SIG-M5 treated with dmso at 0.1 percent for 504 hours (cell line): ENCODE measurements around the gene ITIH2.
"Not testable (repeated sequence)": the region's sequence is repeated elsewhere in the genome, so short reads cannot be mapped to it uniquely, and the experiment has no call there.

Experiments
- DNase-seq: peaks from one replicate; lab custom pipeline; 2025; ENCODE audit not compliant: unreplicated experiment; lab: John Stamatoyannopoulos, UW

The ITIH2 gene

DNA sequence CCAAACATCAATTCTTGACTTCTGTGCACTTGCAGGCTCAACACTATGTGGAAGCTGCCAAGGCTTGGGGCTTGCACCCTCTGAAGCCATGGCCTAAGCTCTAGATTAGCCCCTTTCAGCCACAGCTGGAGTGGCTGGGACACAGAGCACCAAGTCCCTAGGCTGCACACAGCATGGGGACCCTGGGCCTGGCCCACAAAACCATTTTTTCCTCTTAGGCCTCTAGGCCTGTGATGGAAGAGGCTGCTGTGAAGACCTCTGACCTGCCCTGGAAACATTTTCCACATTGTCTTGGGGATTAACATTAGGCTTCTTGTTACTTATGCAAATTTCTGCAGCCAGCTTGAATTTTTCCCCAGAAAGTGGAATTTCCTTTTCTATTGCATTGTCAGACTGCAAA, 10.7 kb upstream of the ITIH2 start:
- DNase-seq: not testable (repeated sequence)

DNA sequence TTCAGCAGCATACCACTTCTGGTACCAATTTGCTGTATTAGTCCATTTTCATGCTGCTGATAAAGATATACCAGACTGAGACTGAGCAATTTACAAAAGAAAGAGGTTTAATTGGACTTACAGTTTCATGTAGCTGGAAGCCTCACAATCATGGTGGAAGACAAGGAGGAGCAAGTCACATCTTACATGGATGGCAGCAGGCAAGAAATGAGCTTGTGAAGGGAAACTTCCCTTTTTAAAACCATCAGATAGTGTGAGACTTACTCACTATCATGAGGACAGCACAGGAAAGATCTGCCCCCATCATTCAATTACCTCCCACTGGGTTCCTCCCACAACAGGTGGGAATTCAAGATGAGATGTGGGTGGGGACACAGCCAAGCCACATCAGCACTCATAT, 9.9 kb upstream of the ITIH2 start:
- DNase-seq: not testable (repeated sequence)

DNA sequence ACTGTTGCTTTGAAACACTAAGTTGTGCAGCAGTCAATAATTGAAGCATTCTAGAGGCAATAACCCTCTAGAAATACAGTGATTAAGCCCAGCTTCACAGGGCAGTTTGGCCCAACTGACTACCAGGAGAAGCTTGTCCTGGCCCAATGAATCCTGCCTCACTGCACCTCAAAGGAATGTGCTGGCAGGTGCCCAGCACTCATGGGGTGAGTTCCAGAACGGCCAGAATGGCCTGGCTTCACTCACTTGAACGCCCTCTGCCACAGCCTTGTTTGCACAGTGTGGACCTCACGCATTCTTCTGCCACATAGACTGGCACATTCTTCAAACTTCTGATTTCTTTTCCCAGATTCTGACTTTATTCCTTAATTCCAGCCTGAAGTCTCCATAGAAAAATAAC, 6.6 kb upstream of the ITIH2 start:
- DNase-seq: no peak

DNA sequence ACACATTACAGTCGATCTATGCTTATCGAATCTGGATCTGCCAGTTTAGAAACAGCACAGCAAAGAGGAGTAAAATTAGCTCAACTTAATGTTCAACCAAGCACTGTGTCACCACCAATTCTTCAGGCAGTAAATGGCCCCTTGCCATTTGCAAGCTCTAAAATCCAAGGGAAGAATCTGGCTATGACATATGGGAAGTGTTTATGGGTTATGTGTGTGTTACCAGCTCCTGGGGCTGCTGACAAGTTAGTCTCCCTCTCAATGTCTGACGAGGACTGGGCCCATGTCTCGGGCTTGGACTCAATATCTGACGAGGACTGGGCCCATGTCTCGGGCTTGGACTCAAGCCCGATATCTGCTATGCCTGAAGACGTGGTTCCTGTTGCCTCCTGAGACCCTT, 5.7 kb upstream of the ITIH2 start:
- no peak for DNase-seq

DNA sequence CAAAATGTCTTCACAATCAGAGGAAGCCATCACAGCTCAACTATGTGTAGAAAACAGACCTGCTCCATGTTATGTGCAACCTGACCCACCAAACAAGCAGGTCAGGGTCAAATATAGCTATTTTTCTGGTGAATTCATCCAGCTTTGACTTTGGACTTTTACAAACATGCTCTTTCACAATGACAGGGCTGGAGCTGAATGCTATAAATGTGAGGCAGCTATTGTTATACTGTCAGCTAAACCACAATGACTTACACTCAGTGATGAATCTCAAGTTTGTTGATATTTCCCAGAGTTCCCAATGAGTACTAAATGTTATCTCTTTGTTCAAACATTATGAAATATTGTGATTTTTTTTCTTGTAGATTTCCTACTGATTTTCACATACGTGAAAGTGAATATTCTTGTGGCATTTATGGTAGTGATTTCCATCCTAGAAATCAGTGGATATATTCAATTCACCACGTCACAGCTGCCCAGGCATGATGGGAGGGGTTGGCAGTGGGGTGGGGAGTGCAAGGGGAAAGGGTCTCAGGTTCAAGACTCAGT, 2.5 kb upstream of the ITIH2 start:
- DNase-seq: peak; percentile 12

DNA sequence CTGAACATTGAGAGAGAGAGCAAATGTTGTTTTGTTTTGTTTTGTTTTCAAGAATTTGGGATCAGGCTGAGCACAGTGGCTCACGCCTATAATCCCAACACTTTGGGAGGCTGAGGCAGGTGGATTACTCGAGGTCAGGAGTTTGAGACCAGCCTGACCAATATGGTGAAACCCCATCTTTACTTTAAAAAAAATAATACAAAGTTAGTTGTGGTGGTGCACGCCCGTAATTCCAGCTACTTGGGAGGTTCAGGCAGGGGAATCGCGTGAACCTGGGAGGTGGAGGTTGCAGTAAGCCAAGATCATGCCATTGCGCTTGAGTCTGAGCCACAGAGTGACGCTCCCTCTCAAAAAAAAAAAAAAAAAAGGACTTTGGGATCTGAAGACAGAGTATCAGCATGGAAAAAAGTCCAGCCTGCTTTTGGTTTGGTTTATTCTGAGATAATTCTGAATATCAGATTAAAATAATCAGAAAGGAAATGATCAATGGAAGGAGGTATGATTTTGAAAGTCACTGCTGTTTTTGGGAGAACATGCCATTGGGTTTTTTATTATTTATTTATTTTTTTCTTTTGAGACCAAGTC, 1.9 kb upstream of the ITIH2 start:
- no peak for DNase-seq

DNA sequence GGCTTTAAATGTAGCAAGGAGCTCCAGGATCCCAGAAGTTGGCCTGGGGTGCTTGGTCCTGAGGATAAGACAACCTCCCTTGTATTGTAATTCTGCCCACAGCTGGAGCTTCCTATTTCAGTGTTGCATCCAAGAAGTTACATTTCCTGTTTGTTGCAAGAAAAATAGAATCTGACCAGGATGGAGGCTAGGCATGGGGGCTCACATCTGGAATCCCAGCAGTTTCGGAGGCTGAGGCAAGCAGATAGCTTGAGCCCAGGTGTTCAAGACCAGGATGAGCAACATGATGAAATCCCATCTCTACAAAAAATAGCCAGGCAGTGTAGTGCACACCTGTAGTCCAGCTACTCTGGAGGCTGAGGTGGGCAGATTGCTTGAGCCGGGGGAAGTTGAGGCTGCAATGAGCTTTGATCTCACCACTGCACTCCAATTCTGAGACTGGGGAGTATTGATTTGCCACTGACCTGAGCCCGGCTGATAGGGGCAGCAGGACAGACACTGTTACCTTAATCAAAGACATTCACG, 766 bp upstream of the ITIH2 start:
- DNase-seq: no peak

DNA sequence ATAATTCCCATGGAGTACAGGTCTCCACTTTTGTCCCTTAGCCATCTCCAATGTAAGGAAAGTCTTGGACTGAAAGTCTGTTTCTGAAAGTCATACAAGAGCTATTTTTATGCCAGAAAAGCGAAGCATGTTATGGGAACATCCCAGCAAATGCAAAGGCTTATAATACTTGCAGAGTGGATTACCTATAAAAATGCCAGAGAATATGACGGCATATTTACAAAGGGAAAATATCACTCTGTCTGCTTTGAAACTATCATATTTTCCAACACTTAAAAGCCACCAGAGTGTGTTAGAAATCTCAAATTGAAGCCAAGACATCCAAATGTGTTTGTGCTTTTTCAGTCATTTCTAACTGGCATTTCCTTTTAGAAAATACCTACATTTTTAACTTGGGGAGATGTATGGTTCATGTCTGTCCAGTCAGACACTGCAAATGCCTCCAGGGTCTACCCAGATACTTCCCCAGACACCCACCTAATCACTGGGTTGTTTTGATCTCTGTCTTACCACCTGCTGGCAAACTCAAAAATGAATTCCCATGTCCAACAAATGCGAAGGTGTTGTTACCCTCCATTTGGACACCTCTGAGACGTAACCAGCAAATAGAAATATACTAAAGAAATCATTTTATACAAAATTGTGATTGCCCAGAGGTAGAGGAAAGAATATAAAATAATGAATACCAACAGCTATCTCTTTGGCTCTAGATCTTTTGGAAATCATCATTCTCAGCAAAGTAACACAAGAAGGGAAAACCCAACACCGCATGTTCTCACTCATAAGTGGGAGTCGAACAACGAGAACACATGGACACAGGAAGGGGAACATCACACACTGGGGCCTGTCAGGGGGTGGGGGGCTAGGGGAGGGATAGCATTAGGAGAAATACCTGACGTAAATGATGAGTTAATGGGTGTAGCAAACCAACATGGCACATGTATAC, 1.2 kb downstream of the ITIH2 start:
- no peak for DNase-seq

DNA sequence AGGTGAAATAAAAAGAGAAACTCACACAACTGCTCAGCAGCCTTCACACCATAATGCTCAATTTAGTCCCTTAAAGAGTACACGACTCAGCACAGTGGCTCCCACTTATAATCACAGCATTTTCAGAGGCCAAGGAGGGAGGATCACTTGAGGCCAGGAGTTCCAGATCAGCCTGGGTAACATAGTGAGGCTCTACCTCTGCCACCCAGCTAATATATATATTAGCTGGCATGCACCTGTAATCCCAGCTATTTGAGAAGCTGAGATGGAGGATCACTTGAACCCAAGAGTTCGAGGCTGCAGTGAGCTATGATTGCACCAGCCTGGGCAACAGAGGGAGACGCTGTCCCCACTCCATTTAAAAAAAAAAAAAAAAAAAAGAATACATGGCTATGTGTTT, 2.2 kb downstream of the ITIH2 start:
- no peak for DNase-seq

DNA sequence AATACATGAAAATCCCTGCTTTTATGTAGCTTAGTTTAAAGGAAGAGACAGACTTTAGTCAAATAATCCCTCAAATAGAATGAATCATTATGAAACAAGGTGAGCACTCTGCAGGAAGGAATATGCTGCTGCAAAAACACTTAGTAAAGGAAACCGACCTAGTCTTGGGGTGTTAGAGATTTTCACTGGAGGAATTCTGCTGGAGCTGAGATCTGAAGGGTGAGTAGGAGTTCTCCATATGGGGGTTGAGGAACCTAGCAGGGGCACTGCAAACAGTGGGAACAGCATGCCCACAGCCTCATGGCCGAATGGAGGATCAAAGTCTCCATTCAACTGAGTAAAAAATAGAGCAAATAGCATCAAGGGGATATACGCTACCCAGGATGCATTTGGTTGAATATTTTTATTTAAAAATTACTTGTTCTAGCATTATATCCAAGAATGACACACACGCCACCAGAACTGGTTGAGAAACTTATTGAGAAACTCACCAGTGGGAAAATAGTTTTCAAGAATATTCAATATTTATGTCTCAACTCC, 3.5 kb downstream of the ITIH2 start:
- DNase-seq: no peak

DNA sequence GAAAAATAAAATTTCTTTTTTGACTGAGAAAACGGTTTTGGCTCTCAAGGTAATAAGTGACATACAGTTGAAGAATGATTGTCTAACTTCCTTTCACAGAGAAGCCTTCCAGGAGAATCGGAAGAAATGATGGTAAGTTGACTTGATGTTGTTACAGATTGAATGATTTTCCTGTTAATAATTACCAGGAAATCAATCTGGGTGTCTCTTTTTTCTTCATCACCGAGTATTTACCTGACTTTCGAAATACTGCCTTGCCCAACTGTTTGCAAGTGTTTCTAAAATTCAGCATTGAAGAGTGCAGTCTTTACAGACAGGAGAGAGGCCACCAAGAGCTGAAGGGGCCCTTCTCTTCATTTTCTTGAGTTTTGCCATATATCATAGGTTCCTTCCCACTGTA, 4.0 kb downstream of the ITIH2 start:
- no peak for DNase-seq

DNA sequence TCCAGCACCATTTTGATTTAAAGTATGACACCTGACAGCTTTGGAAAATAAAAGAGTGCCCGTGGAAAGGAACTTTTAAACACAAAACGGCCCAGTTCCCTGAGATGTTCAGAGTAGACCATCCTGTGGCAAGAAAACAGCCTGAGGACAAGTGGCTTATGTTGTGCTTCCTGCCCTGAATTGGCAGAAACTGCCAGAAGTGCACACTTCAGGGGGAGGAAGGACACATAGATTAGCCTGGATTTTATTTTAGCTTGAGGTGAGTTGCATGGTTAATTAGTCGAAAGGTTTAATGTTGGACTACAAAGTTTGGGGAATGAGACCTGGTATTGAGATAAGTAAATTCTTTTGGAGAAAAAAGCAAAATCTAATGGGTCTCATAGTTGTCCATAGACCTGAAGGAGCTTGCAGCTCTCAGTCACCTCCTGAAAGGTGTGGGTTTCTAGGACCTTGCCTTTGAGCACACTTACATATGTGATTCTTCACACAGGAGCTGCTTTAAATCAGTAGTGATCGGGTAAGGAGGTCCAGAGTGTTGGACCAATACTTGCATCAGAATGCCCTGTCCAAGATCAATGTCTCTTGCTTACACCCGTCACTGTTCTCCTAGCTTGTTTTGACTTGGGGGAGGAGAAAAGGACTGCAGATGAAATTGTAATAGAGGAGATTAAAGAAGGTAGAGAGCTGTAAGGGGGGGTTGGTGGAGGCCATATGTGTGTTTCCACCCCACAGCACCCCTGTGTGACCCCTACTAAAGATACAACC, 4.9 kb downstream of the ITIH2 start:
- no peak for DNase-seq

DNA sequence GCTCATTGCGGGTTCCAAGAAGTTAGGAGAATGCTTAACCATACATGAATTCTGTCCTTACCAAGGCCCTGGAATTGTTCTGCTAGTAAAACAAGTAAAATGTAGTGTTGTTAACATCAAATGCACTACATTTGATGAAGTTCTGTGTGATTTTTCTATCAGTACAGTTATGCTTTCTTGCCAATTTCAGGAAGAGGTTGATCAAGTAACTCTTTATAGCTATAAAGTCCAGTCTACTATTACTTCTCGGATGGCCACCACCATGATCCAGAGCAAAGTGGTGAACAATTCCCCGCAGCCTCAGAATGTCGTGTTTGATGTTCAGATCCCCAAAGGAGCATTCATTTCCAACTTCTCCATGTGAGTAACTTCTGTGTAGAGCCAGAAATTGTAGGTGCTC, 5.7 kb downstream of the ITIH2 start:
- no peak for DNase-seq

DNA sequence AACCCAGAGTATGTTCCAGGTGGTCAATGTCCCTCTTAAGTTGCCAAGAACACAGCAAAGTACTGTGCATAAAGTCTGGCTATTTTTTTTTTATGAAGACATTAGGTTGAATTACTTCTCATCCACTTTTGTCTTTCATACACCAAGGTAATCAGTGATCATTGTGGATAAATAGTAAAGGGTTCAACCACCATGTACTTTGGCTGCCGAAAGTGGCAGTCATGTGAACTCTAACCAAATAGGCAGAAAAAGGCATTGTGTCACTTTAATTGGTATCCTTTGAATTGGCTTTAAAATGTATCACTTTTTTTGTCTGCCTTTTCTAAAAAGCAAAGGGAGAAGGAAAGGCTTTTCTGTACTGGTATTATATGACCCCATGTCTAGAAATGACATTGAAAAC, 7.3 kb downstream of the ITIH2 start:
- DNase-seq: no peak

DNA sequence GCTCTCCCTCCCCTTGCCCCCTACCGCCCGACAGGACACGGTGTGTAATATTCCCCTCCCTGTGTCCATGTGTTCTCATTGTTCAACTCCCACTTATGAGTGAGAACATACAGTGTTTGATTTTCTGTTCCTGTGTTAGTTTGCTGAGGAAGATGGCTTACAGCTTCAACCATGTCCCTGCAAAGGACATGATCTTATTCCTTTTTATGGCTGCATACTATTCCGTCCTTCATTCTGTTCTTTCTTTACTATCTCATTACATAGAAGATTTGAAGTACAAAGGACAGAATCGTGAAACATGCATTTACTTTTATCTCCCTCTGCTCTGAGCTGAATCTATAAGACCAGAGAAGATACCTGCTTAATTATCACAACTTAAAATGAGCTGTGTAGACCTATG, 8.0 kb downstream of the ITIH2 start:
- DNase-seq: not testable (repeated sequence)

DNA sequence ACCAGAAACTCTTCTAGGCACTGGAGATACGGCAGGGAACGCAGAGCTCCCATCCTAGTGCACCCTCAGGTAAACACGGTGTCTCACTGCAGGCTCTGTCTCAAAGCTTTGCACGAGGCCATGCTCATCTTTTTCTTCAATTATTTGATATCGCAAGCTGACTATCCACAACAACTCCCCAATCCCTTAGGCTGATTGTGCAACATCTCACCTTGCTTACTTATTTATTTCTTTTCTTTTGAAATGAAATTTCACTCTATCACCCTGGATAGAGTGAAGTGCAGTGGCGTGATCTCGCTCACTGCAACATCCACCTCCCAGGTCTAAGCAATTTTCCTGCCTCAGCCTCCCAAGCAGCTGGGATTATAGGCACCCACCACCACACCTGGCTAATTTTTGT, 12.4 kb downstream of the ITIH2 start:
- no peak for DNase-seq

DNA sequence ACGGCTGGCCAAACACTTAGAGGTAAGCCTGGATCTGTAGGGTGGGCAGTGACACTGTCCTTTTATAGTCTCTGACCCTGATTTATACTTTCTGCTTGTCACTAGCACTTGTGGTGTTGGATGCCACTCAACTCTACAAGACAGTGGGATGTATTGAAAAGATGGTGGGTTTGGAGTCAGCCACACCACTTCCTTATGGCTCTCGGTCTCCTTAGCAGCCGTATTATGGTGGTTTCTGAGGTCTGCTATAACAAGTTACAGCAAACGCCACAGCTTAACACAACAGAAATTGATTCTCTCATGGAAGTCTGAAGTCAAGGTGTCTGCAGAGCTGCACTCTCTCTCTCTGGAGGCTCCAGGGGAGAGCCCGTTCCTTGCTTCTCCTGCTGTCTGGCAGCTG, 14.7 kb downstream of the ITIH2 start:
- no peak for DNase-seq

DNA sequence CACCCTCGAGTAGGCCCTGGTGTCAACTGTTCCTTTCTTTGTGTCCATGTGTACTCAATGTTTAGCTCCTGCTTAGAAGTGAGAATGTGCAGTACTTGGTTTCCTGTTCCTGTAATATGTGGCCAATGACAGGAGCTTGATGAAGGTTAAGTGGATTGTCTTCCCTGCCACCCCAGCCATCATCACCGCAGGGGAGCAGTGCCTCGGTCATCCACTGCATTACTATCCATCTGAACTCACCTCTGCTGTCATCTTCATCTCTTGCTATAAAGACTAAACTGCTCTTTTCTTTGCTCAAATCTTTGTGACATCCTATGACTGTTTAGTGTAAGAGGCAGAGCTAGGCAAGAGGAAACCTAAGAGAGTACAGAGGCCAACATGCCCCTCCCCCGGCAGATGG, 15.6 kb downstream of the ITIH2 start:
- no peak for DNase-seq

DNA sequence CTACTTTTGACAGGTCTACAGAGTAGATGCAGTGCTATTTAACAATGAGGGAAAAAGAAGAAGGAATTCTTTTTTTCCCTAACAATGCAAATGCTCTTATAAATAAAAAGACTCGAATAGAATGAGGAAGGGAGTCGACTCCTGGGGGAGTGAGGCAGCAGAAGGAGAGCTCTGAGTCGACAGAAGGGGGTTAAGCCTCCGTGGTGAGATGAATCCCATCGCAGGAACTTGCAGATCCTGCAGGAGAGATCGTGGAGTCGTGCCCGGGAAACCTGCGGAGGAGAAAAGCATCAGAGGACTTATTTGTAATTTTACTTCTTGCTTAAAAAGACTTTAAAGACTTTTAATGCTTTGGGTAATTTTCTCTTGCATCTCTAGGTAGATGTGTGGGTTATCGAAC, 17.4 kb downstream of the ITIH2 start:
- no peak for DNase-seq

DNA sequence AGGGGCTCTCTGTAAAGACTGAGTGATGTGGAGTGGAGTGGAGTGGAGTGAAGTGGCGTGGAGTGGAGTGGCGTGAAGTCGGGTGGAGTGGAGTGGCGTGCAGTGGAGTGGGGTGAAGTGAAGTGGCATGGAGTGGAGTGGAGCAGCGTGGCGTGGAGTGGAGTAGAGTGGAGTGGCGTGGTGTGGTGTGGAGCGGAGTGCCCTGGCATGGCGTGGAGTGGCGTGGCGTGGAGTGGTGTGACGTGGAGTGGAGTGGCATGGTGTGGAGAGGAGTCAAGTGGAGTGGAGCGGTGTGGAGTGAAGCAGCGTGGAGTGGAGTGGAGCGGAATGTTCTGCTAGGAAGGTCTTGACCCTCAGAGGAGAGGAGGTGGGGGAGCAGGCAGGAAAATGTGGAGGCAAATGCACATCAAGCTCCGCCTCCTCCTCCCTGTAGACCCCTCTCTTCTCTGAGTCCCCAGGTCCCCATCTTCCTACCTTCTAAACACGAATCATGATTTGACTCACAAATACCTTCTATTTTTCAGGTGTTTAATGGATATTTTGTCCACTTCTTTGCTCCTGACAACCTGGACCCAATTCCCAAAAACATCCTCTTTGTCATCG, 19.9 kb downstream of the ITIH2 start:
- no peak for DNase-seq

DNA sequence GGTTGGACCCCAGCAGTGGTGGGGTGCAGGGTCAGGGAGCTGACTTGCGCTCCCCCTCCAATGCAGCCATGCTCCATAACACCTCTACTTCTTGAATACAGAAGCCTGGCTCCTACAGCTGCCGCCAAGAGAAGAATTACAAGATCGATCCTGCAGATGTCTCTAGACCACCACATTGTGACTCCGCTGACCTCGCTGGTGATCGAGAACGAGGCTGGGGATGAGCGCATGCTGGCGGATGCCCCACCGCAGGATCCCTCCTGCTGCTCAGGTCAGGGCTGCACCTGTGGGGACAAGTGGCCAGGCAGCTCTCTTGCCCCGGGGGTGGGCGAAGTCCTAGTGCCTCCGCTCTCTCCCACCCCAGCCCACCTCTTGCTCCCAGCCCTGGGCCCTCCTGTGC, 31.7 kb downstream of the ITIH2 start:
- no peak for DNase-seq
